HepG2 (cell line): ENCODE data around the gene PCP4L1. TPM values are rescaled to one million over a fixed set of nuclear protein-coding genes. Genes with fewer than 3 reads are reported as not detected.

ENCODE experiments used
- ATAD3A ChIP-seq: sonication (generic); formaldehyde crosslinking; IDR thresholded peaks from 2 replicates; pipeline ENCODE4 v1.4.0; 2020; ENCODE audit warnings: missing genetic modification reagents
- BCL6 ChIP-seq: IDR thresholded peaks from 2 replicates; pipeline ENCODE4 v1.6.1; 2016; ENCODE audit warnings: missing genetic modification reagents, missing compliant biosample characterization
- CREB3 ChIP-seq: sonication (generic); formaldehyde crosslinking; IDR thresholded peaks from 2 replicates; pipeline ENCODE4 v1.5.0; 2020; ENCODE audit warnings: missing genetic modification reagents
- HES4 ChIP-seq: sonication (generic); formaldehyde crosslinking; IDR thresholded peaks from 2 replicates; pipeline ENCODE4 v1.9.0; 2021; ENCODE audit warnings: mild to moderate bottlenecking, missing genetic modification reagents, borderline replicate concordance
- MTA3 ChIP-seq: sonication (generic); formaldehyde crosslinking; IDR thresholded peaks from 2 replicates; pipeline ENCODE4 v1.4.0; 2020; ENCODE audit warnings: missing genetic modification reagents
- ZBTB38 ChIP-seq: sonication (generic); formaldehyde crosslinking; IDR thresholded peaks from 2 replicates; pipeline ENCODE4 v1.5.1; 2020; ENCODE audit warnings: mild to moderate bottlenecking, missing genetic modification reagents
- ZNF276 ChIP-seq: sonication (generic); formaldehyde crosslinking; IDR thresholded peaks from 2 replicates; pipeline ENCODE4 v1.4.0; 2020; ENCODE audit warnings: mild to moderate bottlenecking, low read depth, missing genetic modification reagents
- ZNF441 ChIP-seq: sonication (generic); formaldehyde crosslinking; IDR thresholded peaks from 2 replicates; pipeline ENCODE4 v1.7.0; 2021; ENCODE audit warnings: missing genetic modification reagents, borderline replicate concordance
- ZNF570 ChIP-seq: sonication (generic); formaldehyde crosslinking; IDR thresholded peaks from 2 replicates; pipeline ENCODE4 v1.4.0; 2020; ENCODE audit warnings: mild to moderate bottlenecking, missing genetic modification reagents, borderline replicate concordance
- ZNF615 ChIP-seq: sonication (generic); formaldehyde crosslinking; IDR thresholded peaks from 2 replicates; pipeline ENCODE4 v1.5.0; 2020; ENCODE audit warnings: mild to moderate bottlenecking, missing genetic modification reagents, borderline replicate concordance
- ZNF839 ChIP-seq: sonication (generic); formaldehyde crosslinking; IDR thresholded peaks from 2 replicates; pipeline ENCODE4 v1.4.0; 2020; ENCODE audit warnings: missing genetic modification reagents, mild to moderate bottlenecking, borderline replicate concordance
- polyA plus RNA-seq, 8 experiments: library from polyadenylated mRNA; depleted of rRNA in 3 of 8; stranded (reverse) in 7 of 8; unstranded in 1 of 8; fragments of >200 nt; fragmentation: Illumina TruSeq in 4 of 8; extraction: Trizol in 4 of 8; gene quantifications; 2 replicates each; pipeline versions ENCODE4 v1.2.1 to v1.2.3, GENCODE V29; 2011 to 2016; ENCODE audit warnings: low read depth in 4 of 8, missing spikeins in 1 of 8, mixed read lengths in 1 of 8; ENCODE audit not compliant: insufficient read depth in 1 of 8
- total RNA-seq, 5 experiments: library from RNA; depleted of rRNA; stranded (reverse); fragments of >200 nt; fragmentation: Illumina TruSeq; extraction: Trizol; gene quantifications; 2 replicates each; pipeline ENCODE4 v1.2.3, GENCODE V29; 2016; ENCODE audit warnings: low read depth in 1 of 5
- TF ChIP-seq, protein P1 (sequence below): sonication (generic); formaldehyde crosslinking; conservative IDR thresholded peaks from 2 replicates; pipeline ENCODE4 v1.8.1; 2023; ENCODE audit warnings: missing genetic modification reagents
- TF ChIP-seq, protein P2 (sequence below), 2 experiments: sonication (generic) in 1 of 2; formaldehyde crosslinking in 1 of 2; IDR thresholded peaks; 2 replicates each; pipeline versions ENCODE4 v1.5.1 to v1.6.1; 2011 to 2020; ENCODE audit warnings: borderline replicate concordance in 1 of 2, low read depth in 1 of 2, low read length in 1 of 2, mild to moderate bottlenecking in 1 of 2, missing genetic modification reagents in 1 of 2, moderate library complexity in 1 of 2
- TF ChIP-seq, protein P3 (sequence below): sonication (generic); formaldehyde crosslinking; IDR thresholded peaks from 2 replicates; pipeline ENCODE4 v1.8.1; 2023; ENCODE audit warnings: mild to moderate bottlenecking, missing genetic modification reagents
- TF ChIP-seq, protein P4 (sequence below): sonication (generic); formaldehyde crosslinking; IDR thresholded peaks from 2 replicates; pipeline ENCODE4 v1.4.0; 2020; ENCODE audit warnings: missing genetic modification reagents
- TF ChIP-seq, protein P5 (sequence below): sonication (generic); formaldehyde crosslinking; IDR thresholded peaks from 2 replicates; pipeline ENCODE4 v1.9.0; 2022; ENCODE audit warnings: low read depth, missing genetic modification reagents

The PCP4L1 gene
- total and polyA plus RNA-seq, 2 of the 13 experiments (the other 11 are each of a cell fraction or from before 2014, with no cell fraction given), result 0.28 TPM; not detected in 1

DNA sequence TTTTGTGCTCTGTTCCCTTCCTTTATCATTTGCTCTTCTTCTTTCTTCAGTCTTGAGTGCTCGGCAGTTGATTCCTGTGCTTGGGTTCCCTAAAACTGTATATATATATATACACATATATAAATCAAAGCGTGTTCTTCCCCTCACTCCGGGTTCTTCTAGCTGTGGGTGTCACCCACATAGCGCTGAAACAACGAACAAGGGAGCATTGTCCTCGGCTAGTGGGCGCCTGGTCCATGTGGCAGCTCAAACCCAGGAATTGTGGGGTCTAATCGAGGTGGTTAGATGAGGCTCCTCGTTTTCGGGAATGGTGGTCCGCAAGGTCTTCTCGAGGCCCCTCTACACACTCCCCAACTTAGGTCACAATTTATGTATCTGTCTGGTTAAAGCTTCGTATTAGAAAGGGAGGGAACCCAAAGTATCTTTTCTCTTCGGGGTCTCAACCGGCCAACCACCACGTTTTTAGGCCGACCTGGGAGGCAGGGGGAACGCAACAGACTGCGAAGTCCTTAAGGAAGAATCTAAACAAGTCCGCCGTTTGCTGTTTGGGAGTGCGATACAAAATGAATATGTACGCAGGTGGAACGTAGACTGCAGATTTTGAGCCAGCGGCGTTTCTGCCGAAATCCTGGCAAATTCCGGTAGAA is 55.1 kb downstream of the PCP4L1 start (continued):
- TF ChIP-seq, protein P1, sequence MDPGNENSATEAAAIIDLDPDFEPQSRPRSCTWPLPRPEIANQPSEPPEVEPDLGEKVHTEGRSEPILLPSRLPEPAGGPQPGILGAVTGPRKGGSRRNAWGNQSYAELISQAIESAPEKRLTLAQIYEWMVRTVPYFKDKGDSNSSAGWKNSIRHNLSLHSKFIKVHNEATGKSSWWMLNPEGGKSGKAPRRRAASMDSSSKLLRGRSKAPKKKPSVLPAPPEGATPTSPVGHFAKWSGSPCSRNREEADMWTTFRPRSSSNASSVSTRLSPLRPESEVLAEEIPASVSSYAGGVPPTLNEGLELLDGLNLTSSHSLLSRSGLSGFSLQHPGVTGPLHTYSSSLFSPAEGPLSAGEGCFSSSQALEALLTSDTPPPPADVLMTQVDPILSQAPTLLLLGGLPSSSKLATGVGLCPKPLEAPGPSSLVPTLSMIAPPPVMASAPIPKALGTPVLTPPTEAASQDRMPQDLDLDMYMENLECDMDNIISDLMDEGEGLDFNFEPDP (CRISPR knock-in tag), result no peak
- TF ChIP-seq, protein P2, sequence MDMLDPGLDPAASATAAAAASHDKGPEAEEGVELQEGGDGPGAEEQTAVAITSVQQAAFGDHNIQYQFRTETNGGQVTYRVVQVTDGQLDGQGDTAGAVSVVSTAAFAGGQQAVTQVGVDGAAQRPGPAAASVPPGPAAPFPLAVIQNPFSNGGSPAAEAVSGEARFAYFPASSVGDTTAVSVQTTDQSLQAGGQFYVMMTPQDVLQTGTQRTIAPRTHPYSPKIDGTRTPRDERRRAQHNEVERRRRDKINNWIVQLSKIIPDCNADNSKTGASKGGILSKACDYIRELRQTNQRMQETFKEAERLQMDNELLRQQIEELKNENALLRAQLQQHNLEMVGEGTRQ (IDR thresholded peaks at IDR 0.05; ENCODE audit: low read depth, low read length), result no peak
- TF ChIP-seq, protein P2 (CRISPR knock-in tag; IDR thresholded peaks at IDR 0.05; ENCODE audit: borderline replicate concordance), result no peak
- no peak for TF ChIP-seq BCL6 (CRISPR knock-in tag)
- TF ChIP-seq ZBTB38 (CRISPR knock-in tag), result no peak
- no peak for TF ChIP-seq ZNF276 (CRISPR knock-in tag)
- TF ChIP-seq ATAD3A, result no peak
- no peak for TF ChIP-seq ZNF839 (CRISPR knock-in tag)
- no peak for TF ChIP-seq HES4 (CRISPR knock-in tag)
- TF ChIP-seq MTA3 (CRISPR knock-in tag), result no peak
- no peak for TF ChIP-seq ZNF441 (CRISPR knock-in tag)
- TF ChIP-seq, protein P3, sequence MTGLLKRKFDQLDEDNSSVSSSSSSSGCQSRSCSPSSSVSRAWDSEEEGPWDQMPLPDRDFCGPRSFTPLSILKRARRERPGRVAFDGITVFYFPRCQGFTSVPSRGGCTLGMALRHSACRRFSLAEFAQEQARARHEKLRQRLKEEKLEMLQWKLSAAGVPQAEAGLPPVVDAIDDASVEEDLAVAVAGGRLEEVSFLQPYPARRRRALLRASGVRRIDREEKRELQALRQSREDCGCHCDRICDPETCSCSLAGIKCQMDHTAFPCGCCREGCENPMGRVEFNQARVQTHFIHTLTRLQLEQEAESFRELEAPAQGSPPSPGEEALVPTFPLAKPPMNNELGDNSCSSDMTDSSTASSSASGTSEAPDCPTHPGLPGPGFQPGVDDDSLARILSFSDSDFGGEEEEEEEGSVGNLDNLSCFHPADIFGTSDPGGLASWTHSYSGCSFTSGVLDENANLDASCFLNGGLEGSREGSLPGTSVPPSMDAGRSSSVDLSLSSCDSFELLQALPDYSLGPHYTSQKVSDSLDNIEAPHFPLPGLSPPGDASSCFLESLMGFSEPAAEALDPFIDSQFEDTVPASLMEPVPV, result 0 out of 2 replicates have a peak, but pooled peaks have one; percentile 39
- TF ChIP-seq CREB3, result no peak
- TF ChIP-seq, protein P4, sequence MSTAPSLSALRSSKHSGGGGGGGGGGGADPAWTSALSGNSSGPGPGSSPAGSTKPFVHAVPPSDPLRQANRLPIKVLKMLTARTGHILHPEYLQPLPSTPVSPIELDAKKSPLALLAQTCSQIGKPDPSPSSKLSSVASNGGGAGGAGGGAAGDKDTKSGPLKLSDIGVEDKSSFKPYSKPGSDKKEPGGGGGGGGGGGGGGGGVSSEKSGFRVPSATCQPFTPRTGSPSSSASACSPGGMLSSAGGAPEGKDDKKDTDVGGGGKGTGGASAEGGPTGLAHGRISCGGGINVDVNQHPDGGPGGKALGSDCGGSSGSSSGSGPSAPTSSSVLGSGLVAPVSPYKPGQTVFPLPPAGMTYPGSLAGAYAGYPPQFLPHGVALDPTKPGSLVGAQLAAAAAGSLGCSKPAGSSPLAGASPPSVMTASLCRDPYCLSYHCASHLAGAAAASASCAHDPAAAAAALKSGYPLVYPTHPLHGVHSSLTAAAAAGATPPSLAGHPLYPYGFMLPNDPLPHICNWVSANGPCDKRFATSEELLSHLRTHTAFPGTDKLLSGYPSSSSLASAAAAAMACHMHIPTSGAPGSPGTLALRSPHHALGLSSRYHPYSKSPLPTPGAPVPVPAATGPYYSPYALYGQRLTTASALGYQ, result no peak
- TF ChIP-seq, protein P5, sequence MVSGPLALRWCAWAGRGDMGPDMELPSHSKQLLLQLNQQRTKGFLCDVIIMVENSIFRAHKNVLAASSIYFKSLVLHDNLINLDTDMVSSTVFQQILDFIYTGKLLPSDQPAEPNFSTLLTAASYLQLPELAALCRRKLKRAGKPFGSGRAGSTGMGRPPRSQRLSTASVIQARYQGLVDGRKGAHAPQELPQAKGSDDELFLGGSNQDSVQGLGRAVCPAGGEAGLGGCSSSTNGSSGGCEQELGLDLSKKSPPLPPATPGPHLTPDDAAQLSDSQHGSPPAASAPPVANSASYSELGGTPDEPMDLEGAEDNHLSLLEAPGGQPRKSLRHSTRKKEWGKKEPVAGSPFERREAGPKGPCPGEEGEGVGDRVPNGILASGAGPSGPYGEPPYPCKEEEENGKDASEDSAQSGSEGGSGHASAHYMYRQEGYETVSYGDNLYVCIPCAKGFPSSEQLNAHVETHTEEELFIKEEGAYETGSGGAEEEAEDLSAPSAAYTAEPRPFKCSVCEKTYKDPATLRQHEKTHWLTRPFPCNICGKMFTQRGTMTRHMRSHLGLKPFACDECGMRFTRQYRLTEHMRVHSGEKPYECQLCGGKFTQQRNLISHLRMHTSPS, result no peak
- no peak for TF ChIP-seq ZNF615 (CRISPR knock-in tag)
- TF ChIP-seq ZNF570, result no peak
